ENCODE data around the gene KRT3.

DNA sequence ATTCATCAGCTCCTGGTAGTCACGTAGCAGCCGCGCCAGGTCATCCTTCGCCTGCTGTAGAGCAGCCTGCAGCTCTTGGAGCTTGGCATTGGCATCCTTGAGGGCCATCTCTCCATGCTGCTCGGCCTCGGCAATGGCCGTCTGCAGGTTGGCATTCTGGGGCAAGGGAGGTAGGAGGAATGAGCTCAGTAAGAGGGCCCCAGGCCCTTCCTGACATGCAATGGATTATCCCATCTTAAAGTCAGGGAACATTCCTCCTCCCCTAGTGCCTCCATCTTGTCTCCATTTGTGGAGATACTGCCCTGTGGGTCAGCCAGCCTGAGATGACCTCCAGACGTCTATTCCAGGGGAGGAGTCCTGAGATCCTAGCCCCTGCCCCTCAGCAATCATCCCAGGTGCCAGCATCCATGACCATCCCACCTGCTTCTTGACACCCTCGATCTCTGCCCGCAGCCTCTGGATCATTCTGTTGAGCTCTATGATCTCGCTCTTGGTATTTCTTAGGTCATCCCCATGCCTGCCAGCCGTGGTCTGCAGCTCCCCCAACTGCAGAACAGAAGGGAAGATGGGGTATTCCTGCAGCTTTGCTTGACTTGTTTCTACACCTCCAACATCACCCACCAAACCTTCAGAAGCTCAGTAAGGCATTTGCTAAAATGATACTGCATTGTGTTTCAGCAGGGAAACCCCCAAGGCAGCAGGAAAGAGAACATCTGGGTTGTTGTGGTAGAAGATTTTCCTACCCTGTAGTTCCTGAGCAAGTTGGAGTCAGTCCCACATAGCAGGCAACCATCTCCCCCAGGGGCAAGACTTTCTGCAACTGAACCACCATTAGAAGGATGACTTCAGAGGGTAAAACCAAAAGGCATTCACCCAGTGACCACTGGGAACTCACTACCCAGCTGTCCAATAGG is 4.4 kb downstream of the KRT3 start:
- TF ChIP-seq POLR2A (IDR thresholded peaks at IDR 0.05; ENCODE audit: low read length) (no peak), GATA1 (IDR thresholded peaks at IDR 0.05; ENCODE audit: low read depth, low read length) (no peak)

All from erythroblast (primary cell).